ENCODE data around the gene LHFPL2. TPM values are rescaled to one million over a fixed set of nuclear protein-coding genes. Genes with fewer than 3 reads are reported as not detected.

Gene LHFPL2
- total RNA-seq, 1 experiment from 2014 or later = 17.9 TPM

DNA sequence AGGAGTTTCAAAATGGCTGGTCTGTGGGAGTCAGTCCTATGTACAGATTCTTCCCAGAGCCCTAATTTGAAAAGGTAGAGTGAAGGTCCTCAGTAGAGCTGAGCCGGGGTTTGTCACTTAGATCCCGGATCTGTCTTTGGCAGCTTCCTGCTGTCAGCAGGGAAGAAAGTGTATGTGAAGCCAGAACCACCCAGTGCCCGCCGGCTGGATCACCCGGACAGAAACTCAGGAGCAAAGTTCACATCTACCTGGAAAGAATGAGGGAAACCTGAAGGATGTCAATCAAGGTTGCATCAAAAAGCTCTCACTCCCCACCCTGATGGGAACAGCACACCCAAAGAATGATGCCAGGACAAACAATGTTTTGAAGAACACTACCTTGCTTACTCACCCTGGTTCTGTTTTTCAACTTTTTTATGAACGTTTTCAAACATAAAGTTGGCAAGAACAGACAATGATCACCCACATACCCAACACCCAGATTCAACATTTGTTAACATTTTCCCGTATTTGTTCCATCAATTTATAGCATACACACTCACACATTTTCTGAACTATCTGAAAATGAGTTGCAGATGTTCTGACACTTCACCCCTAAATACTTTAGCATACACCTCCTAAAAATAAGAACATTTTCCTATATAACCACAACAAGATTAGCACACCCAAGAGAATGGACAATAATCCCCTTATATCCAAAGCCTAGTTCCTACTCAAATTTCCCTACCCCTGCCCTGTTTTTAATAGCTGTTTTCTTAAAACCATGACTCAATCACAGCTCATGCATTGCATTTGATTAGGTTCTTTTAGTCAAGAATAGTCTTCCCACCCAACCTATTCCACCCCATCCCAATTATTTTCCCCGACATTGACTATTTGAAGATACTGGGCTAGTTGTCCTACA, 133.9 kb downstream of the LHFPL2 start:
- no peak overlapping the region for H3K9ac ChIP-seq (ENCODE audit: low read length)
- H3K36me3 ChIP-seq (ENCODE audit: control insufficient read depth in 1 of 2, insufficient read depth in 2 of 2, low read length in 2 of 2) = no peaks in the 10 kb centered on the region
- H3K27ac ChIP-seq (ENCODE audit: low read depth, low read length) = no peak overlapping the region
- DNase-seq (ENCODE audit: low read depth, low spot score) (no peak), ATAC-seq (no peak)
- TF ChIP-seq, protein P1, sequence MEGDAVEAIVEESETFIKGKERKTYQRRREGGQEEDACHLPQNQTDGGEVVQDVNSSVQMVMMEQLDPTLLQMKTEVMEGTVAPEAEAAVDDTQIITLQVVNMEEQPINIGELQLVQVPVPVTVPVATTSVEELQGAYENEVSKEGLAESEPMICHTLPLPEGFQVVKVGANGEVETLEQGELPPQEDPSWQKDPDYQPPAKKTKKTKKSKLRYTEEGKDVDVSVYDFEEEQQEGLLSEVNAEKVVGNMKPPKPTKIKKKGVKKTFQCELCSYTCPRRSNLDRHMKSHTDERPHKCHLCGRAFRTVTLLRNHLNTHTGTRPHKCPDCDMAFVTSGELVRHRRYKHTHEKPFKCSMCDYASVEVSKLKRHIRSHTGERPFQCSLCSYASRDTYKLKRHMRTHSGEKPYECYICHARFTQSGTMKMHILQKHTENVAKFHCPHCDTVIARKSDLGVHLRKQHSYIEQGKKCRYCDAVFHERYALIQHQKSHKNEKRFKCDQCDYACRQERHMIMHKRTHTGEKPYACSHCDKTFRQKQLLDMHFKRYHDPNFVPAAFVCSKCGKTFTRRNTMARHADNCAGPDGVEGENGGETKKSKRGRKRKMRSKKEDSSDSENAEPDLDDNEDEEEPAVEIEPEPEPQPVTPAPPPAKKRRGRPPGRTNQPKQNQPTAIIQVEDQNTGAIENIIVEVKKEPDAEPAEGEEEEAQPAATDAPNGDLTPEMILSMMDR (IDR thresholded peaks at IDR 0.05 in 2 of 3, conservative IDR thresholded peaks at IDR 0.05 in 1 of 3; ENCODE audit: borderline replicate concordance in 1 of 3, insufficient read depth in 1 of 3, low read depth in 2 of 3, low read length in 2 of 3) = no peak
- TF ChIP-seq CEBPB (IDR thresholded peaks at IDR 0.05; ENCODE audit: low read depth) (no peak), ZFX (IDR thresholded peaks at IDR 0.05) (no peak), CBX3 (IDR thresholded peaks at IDR 0.05; ENCODE audit: low read depth) (no peak), JUND (IDR thresholded peaks at IDR 0.05) (no peak), FOSL1 (IDR thresholded peaks at IDR 0.05; ENCODE audit: low read depth) (no peak), RAD21 (IDR thresholded peaks at IDR 0.05; ENCODE audit: low read depth) (no peak), ELF1 (IDR thresholded peaks at IDR 0.05; ENCODE audit: borderline replicate concordance, low read depth) (no peak), POLR2A (IDR thresholded peaks at IDR 0.05; ENCODE audit: borderline replicate concordance, extremely low read depth, insufficient read depth, insufficient read length) (no peak), YY1 (IDR thresholded peaks at IDR 0.05; ENCODE audit: extremely low read depth, insufficient replicate concordance, low read depth, low read length) (no peak), EGR1 (IDR thresholded peaks at IDR 0.05; ENCODE audit: low read depth) (no peak), EZH2 (IDR thresholded peaks at IDR 0.05) (no peak), TCF7L2 (IDR thresholded peaks at IDR 0.05; ENCODE audit: borderline replicate concordance, extremely low read depth, insufficient read depth, insufficient read length) (no peak), SIN3A (IDR thresholded peaks at IDR 0.05; ENCODE audit: low read depth) (no peak), EZH2phosphoT487 (IDR thresholded peaks at IDR 0.05; ENCODE audit: borderline replicate concordance) (no peak), ZNF274 (IDR thresholded peaks at IDR 0.05; ENCODE audit: low read depth, low read length) (no peak), POLR2AphosphoS5 (IDR thresholded peaks at IDR 0.05; ENCODE audit: low read depth, low read length) (no peak)
- TF ChIP-seq, protein P2, sequence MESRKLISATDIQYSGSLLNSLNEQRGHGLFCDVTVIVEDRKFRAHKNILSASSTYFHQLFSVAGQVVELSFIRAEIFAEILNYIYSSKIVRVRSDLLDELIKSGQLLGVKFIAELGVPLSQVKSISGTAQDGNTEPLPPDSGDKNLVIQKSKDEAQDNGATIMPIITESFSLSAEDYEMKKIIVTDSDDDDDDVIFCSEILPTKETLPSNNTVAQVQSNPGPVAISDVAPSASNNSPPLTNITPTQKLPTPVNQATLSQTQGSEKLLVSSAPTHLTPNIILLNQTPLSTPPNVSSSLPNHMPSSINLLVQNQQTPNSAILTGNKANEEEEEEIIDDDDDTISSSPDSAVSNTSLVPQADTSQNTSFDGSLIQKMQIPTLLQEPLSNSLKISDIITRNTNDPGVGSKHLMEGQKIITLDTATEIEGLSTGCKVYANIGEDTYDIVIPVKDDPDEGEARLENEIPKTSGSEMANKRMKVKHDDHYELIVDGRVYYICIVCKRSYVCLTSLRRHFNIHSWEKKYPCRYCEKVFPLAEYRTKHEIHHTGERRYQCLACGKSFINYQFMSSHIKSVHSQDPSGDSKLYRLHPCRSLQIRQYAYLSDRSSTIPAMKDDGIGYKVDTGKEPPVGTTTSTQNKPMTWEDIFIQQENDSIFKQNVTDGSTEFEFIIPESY (IDR thresholded peaks at IDR 0.05; ENCODE audit: extremely low read depth, insufficient replicate concordance, low read length) = no peak
- TF ChIP-seq, protein P3, sequence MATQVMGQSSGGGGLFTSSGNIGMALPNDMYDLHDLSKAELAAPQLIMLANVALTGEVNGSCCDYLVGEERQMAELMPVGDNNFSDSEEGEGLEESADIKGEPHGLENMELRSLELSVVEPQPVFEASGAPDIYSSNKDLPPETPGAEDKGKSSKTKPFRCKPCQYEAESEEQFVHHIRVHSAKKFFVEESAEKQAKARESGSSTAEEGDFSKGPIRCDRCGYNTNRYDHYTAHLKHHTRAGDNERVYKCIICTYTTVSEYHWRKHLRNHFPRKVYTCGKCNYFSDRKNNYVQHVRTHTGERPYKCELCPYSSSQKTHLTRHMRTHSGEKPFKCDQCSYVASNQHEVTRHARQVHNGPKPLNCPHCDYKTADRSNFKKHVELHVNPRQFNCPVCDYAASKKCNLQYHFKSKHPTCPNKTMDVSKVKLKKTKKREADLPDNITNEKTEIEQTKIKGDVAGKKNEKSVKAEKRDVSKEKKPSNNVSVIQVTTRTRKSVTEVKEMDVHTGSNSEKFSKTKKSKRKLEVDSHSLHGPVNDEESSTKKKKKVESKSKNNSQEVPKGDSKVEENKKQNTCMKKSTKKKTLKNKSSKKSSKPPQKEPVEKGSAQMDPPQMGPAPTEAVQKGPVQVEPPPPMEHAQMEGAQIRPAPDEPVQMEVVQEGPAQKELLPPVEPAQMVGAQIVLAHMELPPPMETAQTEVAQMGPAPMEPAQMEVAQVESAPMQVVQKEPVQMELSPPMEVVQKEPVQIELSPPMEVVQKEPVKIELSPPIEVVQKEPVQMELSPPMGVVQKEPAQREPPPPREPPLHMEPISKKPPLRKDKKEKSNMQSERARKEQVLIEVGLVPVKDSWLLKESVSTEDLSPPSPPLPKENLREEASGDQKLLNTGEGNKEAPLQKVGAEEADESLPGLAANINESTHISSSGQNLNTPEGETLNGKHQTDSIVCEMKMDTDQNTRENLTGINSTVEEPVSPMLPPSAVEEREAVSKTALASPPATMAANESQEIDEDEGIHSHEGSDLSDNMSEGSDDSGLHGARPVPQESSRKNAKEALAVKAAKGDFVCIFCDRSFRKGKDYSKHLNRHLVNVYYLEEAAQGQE (IDR thresholded peaks at IDR 0.05; ENCODE audit: low read depth) = no peak
- TF ChIP-seq, protein P4, sequence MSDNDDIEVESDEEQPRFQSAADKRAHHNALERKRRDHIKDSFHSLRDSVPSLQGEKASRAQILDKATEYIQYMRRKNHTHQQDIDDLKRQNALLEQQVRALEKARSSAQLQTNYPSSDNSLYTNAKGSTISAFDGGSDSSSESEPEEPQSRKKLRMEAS (IDR thresholded peaks at IDR 0.05) = no peak
- H2AFZ ChIP-seq (ENCODE audit: low read depth, low read length, poor library complexity, severe bottlenecking) = no peak overlapping the region
- H3K79me2 ChIP-seq (ENCODE audit: insufficient read depth, low read length) = no peaks in the 10 kb centered on the region
- H3K4me3 ChIP-seq (replicated peaks in 1 of 2; ENCODE audit: low read depth in 1 of 2, low read length in 2 of 2) = no peak overlapping the region
- RAD21 ChIA-PET (ENCODE audit: low non-redundant PET in 1 of 2, low total read pairs in 2 of 2, uncharacterized antibody in 2 of 2, unreplicated experiment in 2 of 2) = no interaction called here
- POLR2A ChIA-PET = no interaction called here
- H3K4me1 ChIP-seq (ENCODE audit: control insufficient read depth in 1 of 2, insufficient read depth in 2 of 2, low read length in 2 of 2) = peaks cover 10 to 23% of the 10 kb centered on the region in 2 experiments
- no peaks in the 10 kb centered on the region for H4K20me1 ChIP-seq (ENCODE audit: insufficient read depth)
- H3K4me2 ChIP-seq (ENCODE audit: low read length) = no peak overlapping the region
- H3K27me3 ChIP-seq (ENCODE audit: insufficient read depth, low read length) = no peaks in the 10 kb centered on the region
- H3K9me3 ChIP-seq (ENCODE audit: control insufficient read depth in 1 of 2, insufficient read depth in 1 of 2, low read depth in 1 of 2, low read length in 2 of 2) = no peaks in the 10 kb centered on the region
- CTCF ChIA-PET = no interaction called here
- no peaks in the 10 kb centered on the region for H3K9me2 ChIP-seq (ENCODE audit: insufficient read depth)
- no TSS peak for BruUV-seq (replicated peaks)
- intact Hi-C loops (cut with micrococcal nuclease) = no loop called here
